H1 (cell line): ENCODE results near the gene IFT25. TPM values are rescaled to one million over a fixed set of nuclear protein-coding genes. Genes with fewer than 3 reads are reported as not detected.
A peak's percentile ranks its signal among the peaks of the same experiment; 100 is the strongest.

Source experiments
- CTCF ChIA-PET: fragments of 300-600 bp; sonication (Branson Sonifier 250); formaldehyde crosslinking; loops from one replicate; lab custom pipeline; 2021; ENCODE audit not compliant: partially characterized antibody; lab: Charles Lee
- POLR2A ChIA-PET: fragments of 300-600 bp; sonication (Branson Sonifier 250); formaldehyde crosslinking; loops from one replicate; lab custom pipeline; 2021; ENCODE audit warnings: inconsistent platforms; ENCODE audit not compliant: partially characterized antibody; lab: Charles Lee
- DNase-seq, 2 experiments: peaks; one replicate each; pipeline versions ENCODE4 v3.0.0 to v3.0.0-alpha.2; 2010 to 2022; ENCODE audit warnings: low spot score in 2 of 2, low read depth in 1 of 2, mixed read lengths in 1 of 2
- FAIRE-seq: peaks from 2 replicates; lab custom pipeline; 2011; peaks lifted over from hg19 to GRCh38; lab: Jason Lieb, UNC
- H2AFZ ChIP-seq: 2 replicates; pipeline ENCODE4 v1.8.1; 2012; ENCODE audit warnings: low read length, inconsistent platforms
- H2AK5ac ChIP-seq: 2 replicates; pipeline ENCODE4 v1.6.1; 2013; ENCODE audit warnings: low read depth, low read length
- H2BK120ac ChIP-seq: replicated peaks from 2 replicates; pipeline ENCODE3; 2013; ENCODE audit warnings: low read depth, low read length, inconsistent platforms
- H2BK12ac ChIP-seq: 2 replicates; pipeline ENCODE4 v1.6.1; 2013; ENCODE audit warnings: low read depth, low read length
- H2BK15ac ChIP-seq: 2 replicates; pipeline ENCODE4 v1.6.1; 2013; ENCODE audit warnings: low read length
- H2BK20ac ChIP-seq: 2 replicates; pipeline ENCODE4 v1.6.1; 2013; ENCODE audit warnings: low read length
- H2BK5ac ChIP-seq: 2 replicates; pipeline ENCODE4 v1.6.1; 2013; ENCODE audit warnings: low read depth, low read length
- H3K14ac ChIP-seq: 2 replicates; pipeline ENCODE4 v1.6.1; 2013; ENCODE audit warnings: inconsistent platforms; ENCODE audit not compliant: insufficient read length
- H3K18ac ChIP-seq: 2 replicates; pipeline ENCODE4 v1.6.1; 2013; ENCODE audit warnings: low read length; ENCODE audit errors: extremely low read depth
- H3K23ac ChIP-seq: 2 replicates; pipeline ENCODE4 v1.6.1; 2013; ENCODE audit warnings: inconsistent platforms; ENCODE audit not compliant: insufficient read length
- H3K23me2 ChIP-seq: 2 replicates; pipeline ENCODE4 v1.6.1; 2013; ENCODE audit warnings: low read depth, low read length
- H3K27ac ChIP-seq: 2 replicates; pipeline ENCODE4 v1.6.1; 2011; ENCODE audit warnings: low read depth, low read length, inconsistent platforms
- H3K27me3 ChIP-seq, 4 experiments: replicated peaks in 1 of 4; 1 replicate in 1 of 4; 2 replicates in 3 of 4; pipeline versions ENCODE4 v1.6.1 to v1.8.1; 2011 to 2013; ENCODE audit warnings: low read length in 3 of 4, mild to moderate bottlenecking in 3 of 4, inconsistent platforms in 2 of 4, mixed read lengths in 2 of 4, moderate library complexity in 1 of 4; ENCODE audit not compliant: control insufficient read depth in 3 of 4, insufficient read depth in 3 of 4; ENCODE audit errors: extremely low read depth in 1 of 4
- H3K36me3 ChIP-seq, 4 experiments: 2 replicates each; pipeline versions ENCODE4 v1.6.1 to v1.8.1; 2011 to 2013; ENCODE audit warnings: mild to moderate bottlenecking in 4 of 4, low read length in 3 of 4, moderate library complexity in 2 of 4, control low read depth in 1 of 4, inconsistent platforms in 1 of 4; ENCODE audit not compliant: insufficient read depth in 4 of 4, control insufficient read depth in 2 of 4
- H3K4ac ChIP-seq: replicated peaks from 2 replicates; pipeline ENCODE3; 2013; ENCODE audit warnings: low read length, low read depth, mixed read lengths, inconsistent platforms; ENCODE audit not compliant: insufficient read length
- H3K4me1 ChIP-seq, 4 experiments: replicated peaks in 1 of 4; 1 replicate in 1 of 4; 2 replicates in 3 of 4; pipeline versions ENCODE4 v1.6.1 to v1.8.1; 2011 to 2013; ENCODE audit warnings: low read length in 3 of 4, inconsistent platforms in 2 of 4, mixed read lengths in 1 of 4; ENCODE audit not compliant: insufficient read depth in 4 of 4, control insufficient read depth in 3 of 4
- H3K4me2 ChIP-seq, 2 experiments: 2 replicates each; pipeline versions ENCODE4 v1.6.1 to v1.8.1; 2011 to 2013; ENCODE audit warnings: low read depth in 2 of 2, low read length in 2 of 2, control low read depth in 1 of 2, inconsistent platforms in 1 of 2, mild to moderate bottlenecking in 1 of 2; ENCODE audit not compliant: insufficient read depth in 1 of 2
- H3K4me3 ChIP-seq, 4 experiments: fragments of 200-600, 300-600 bp in 1 of 4; sonication (generic), shearing (Covaris generic), sonication (Bioruptor Twin) in 1 of 4; 2 replicates each; pipeline versions ENCODE4 v1.5.1 to v1.8.1; 2011 to 2016; ENCODE audit warnings: low read length in 4 of 4, low read depth in 3 of 4, control low read depth in 2 of 4, inconsistent platforms in 2 of 4, mild to moderate bottlenecking in 2 of 4, mixed read lengths in 1 of 4, moderate library complexity in 1 of 4; ENCODE audit not compliant: insufficient read depth in 2 of 4; ENCODE audit errors: extremely low read depth in 1 of 4
- H3K56ac ChIP-seq: replicated peaks from 2 replicates; pipeline ENCODE3; 2013; ENCODE audit warnings: low read depth, mild to moderate bottlenecking, mixed read lengths, low read length, inconsistent platforms; ENCODE audit not compliant: insufficient read length
- H3K79me1 ChIP-seq: 2 replicates; pipeline ENCODE4 v1.6.1; 2013; ENCODE audit warnings: low read depth, low read length, control low read depth
- H3K79me2 ChIP-seq, 2 experiments: 2 replicates each; pipeline versions ENCODE4 v1.6.1 to v1.8.1; 2012 to 2013; ENCODE audit warnings: low read length in 2 of 2, mild to moderate bottlenecking in 2 of 2, inconsistent platforms in 1 of 2; ENCODE audit not compliant: insufficient read depth in 2 of 2, control insufficient read depth in 1 of 2
- H3K9ac ChIP-seq, 4 experiments: replicated peaks in 1 of 4; 1 replicate in 1 of 4; 2 replicates in 3 of 4; pipeline versions ENCODE4 v1.6.1 to v1.8.1; 2011 to 2013; ENCODE audit warnings: low read depth in 3 of 4, low read length in 3 of 4, control low read depth in 2 of 4, mild to moderate bottlenecking in 2 of 4, moderate library complexity in 2 of 4, inconsistent platforms in 1 of 4; ENCODE audit errors: extremely low read depth in 1 of 4
- H3K9me3 ChIP-seq, 2 experiments: 2 replicates each; pipeline versions ENCODE4 v1.6.1 to v1.8.1; 2012 to 2013; ENCODE audit warnings: mild to moderate bottlenecking in 2 of 2, moderate library complexity in 2 of 2, control low read depth in 1 of 2, inconsistent platforms in 1 of 2, low read depth in 1 of 2, low read length in 1 of 2, mixed read lengths in 1 of 2; ENCODE audit not compliant: insufficient read depth in 2 of 2
- H4K20me1 ChIP-seq, 2 experiments: replicated peaks in 1 of 2; 2 replicates each; pipeline versions ENCODE3 to v1.8.1; 2011 to 2013; ENCODE audit warnings: inconsistent platforms in 2 of 2, low read length in 2 of 2, mild to moderate bottlenecking in 1 of 2; ENCODE audit not compliant: insufficient read depth in 2 of 2, control insufficient read depth in 1 of 2
- H4K5ac ChIP-seq: 2 replicates; pipeline ENCODE4 v1.6.1; 2013; ENCODE audit warnings: low read length, low read depth, mixed read lengths, inconsistent platforms; ENCODE audit not compliant: insufficient read length
- H4K8ac ChIP-seq: 2 replicates; pipeline ENCODE4 v1.8.0; 2013; ENCODE audit warnings: mild to moderate bottlenecking, moderate library complexity, low read length, inconsistent platforms; ENCODE audit not compliant: insufficient read depth; ENCODE audit errors: extremely low read depth
- H4K91ac ChIP-seq: replicated peaks from 2 replicates; pipeline ENCODE3; 2013; ENCODE audit warnings: low read length, mixed read lengths, inconsistent platforms; ENCODE audit not compliant: insufficient read length
- BACH1 ChIP-seq: IDR thresholded peaks from 2 replicates; pipeline ENCODE4 v1.6.1; 2012; ENCODE audit warnings: low read length, improper control_type of control experiment
- EGR1 ChIP-seq: IDR thresholded peaks from 2 replicates; pipeline ENCODE4 v1.6.1; 2011; ENCODE audit warnings: low read depth, low read length, borderline replicate concordance
- HDAC2 ChIP-seq, 2 experiments: fragments of 300-600 bp in 1 of 2; sonication (generic) in 1 of 2; IDR thresholded peaks; 2 replicates each; pipeline ENCODE4 v1.6.1; 2011 to 2012; ENCODE audit warnings: low read depth in 2 of 2, low read length in 2 of 2, mild to moderate bottlenecking in 2 of 2, moderate library complexity in 2 of 2, borderline replicate concordance in 1 of 2, inconsistent platforms in 1 of 2
- NRF1 ChIP-seq: IDR thresholded peaks from 2 replicates; pipeline ENCODE4 v1.6.1; 2011; ENCODE audit warnings: mild to moderate bottlenecking, low read depth, low read length, improper control_type of control experiment
- WGBS, 2 experiments: shearing (Covaris generic) in 1 of 2; methylation state at CpG; one replicate each; pipeline versions ENCODE4 v1.1.6 to v1.1.7; 2013 to 2015; ENCODE audit warnings: low lambda C conversion rate in 2 of 2, mixed read lengths in 2 of 2, inconsistent platforms in 1 of 2, low coverage in 1 of 2, missing lambda C conversion rate in 1 of 2; ENCODE audit not compliant: insufficient replicate concordance in 2 of 2, insufficient coverage in 1 of 2, insufficient read length in 1 of 2; ENCODE audit errors: extremely low coverage in 1 of 2, missing lambda C conversion rate in 1 of 2; 5-methylcytosine and 5-hydroxymethylcytosine counted together
- polyA plus RNA-seq, 7 experiments: library from polyadenylated mRNA; depleted of rRNA in 3 of 7; stranded (reverse) in 5 of 7; unstranded in 2 of 7; fragments of >200 nt in 5 of 7; fragments of 200-250 nt in 2 of 7; gene quantifications; 1 replicate in 5 of 7; 2 replicates in 1 of 7; 4 replicates in 1 of 7; pipeline versions ENCODE4 v1.2.1 to v1.2.3, GENCODE V29; 2011 to 2013; ENCODE audit warnings: missing spikeins in 2 of 7, mixed read lengths in 2 of 7
- total RNA-seq: library from RNA; stranded (reverse); fragmentation: NEBNext Ultra II Directional; extraction: Animal tissue kit (Norgen Biotek cat#: 25700); gene quantifications from 2 replicates; pipeline ENCODE4 v1.2.1, GENCODE V29; 2021
- TF ChIP-seq, protein P1 (sequence below), 3 experiments: IDR thresholded peaks; 1 replicate in 2 of 3; 2 replicates in 1 of 3; pipeline versions ENCODE4 v1.5.1 to v1.6.1; 2011; ENCODE audit warnings: low read length in 3 of 3, mild to moderate bottlenecking in 3 of 3, inconsistent platforms in 2 of 3, low read depth in 1 of 3, moderate library complexity in 1 of 3; ENCODE audit not compliant: insufficient read depth in 1 of 3; ENCODE audit errors: control extremely low read depth in 1 of 3
- TF ChIP-seq, protein P2 (sequence below): IDR thresholded peaks from 2 replicates; pipeline ENCODE4 v1.6.1; 2012; ENCODE audit warnings: inconsistent platforms

IFT25 gene
- total and polyA plus RNA-seq, 2 of the 8 experiments (the other 6 are each of a cell fraction or from before 2014, with no cell fraction given), result 15.0 to 36.3 TPM

DNA sequence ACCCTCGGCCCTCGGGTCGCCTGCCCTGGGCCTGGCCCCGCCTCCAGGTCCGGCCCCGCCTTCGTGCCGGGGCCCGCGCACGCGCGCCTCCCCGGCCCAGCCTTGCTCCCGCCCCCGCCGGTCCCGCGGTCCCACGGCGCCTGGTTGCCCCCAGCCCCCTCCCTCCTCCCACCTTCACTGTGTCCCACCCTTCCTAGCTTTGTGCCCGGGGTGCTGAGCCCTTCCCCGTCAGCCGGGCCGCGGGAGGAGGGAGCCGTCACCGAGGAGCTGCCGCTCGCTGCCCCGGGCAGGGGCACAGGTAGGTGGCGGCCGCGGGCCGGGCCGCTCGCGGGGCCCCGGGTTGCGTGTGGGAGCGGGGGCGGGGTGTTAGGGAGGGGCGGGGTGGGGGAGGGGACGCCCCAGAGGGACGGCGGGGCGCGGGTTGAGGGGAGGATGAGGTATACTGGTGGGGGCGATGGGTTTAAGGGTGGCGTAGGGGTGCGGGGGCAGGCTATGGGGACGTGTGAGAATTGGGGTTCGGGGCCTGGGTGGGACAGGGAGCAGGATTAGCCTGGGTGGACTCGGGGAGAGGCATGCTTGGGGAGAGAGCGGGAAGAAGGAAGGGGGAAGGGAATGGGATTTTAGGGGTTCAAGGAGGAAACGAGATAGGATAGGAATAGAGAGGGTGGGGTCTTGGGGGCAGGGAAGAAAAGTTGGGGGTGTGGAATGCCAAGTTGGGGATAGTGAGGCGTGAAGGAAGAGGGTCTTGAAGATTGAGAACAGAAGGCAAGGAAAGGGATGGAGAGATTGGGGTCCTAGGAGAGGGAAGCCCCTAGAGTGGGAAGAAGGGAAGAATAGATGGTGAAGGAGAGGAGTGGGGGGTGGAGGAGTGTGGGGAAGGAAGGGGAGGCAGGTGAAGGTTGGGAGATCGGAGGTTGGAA lies 1.0 kb upstream of the IFT25 start, which contains the start of gene LRRC42:
Gene LRRC42, plus strand, starts transcription at position 99 of the 920 bp plus-strand sequence. CDS start 5,650 bp downstream, outside the sequence.
- POLR2A ChIA-PET, result interaction anchor here (0.6 to 2.1 kb wide), 7 partner anchors 13 to 85 kb away, joined by 3 to 7 read pairs (median 3); no protein-coding TSS in a partner anchor
- Histone ChIP-seq H2BK20ac (no peak within 1 kb of the TSS), H3K27ac (peak within 1 kb of the TSS; percentile 49; the same call in 1 of the 2 replicates), H4K91ac (peak within 1 kb of the TSS; percentile 2), H3K23me2 (peaks cover 14% of the 10 kb centered on the region), H3K79me2 (peaks cover 3 to 54% of the 10 kb centered on the region in 2 experiments; a peak in 2 of 4 replicates), H3K4me1 (peaks cover 4 to 18% (median 13%) of the 10 kb centered on the region in 4 experiments), H4K5ac (peak within 1 kb of the TSS; percentile 88), H3K23ac (no peak within 1 kb of the TSS), H3K36me3 (no peaks in the 10 kb centered on the region; a peak in 2 of 8 replicates), H3K9me3 (no peaks in the 10 kb centered on the region), H3K18ac (peak within 1 kb of the TSS; percentile 93), H2BK120ac (no peak within 1 kb of the TSS), H3K56ac (peak within 1 kb of the TSS; percentile 35), H3K79me1 (peaks cover 16% of the 10 kb centered on the region), H2AK5ac (no peak within 1 kb of the TSS), H3K27me3 (no peaks in the 10 kb centered on the region), H3K4ac (no peak within 1 kb of the TSS), H4K8ac (peak within 1 kb of the TSS; percentile 61), H3K14ac (no peak within 1 kb of the TSS), H2AFZ (no peak within 1 kb of the TSS; the same call in 1 of the 2 replicates), H2BK12ac (no peak within 1 kb of the TSS; the same call in 1 of the 2 replicates), H3K4me3 (peak within 1 kb of the TSS; percentile 77 to 98 (median 79)), H4K20me1 (peaks cover 7 to 10% of the 10 kb centered on the region in 2 experiments), H2BK15ac (peak within 1 kb of the TSS; percentile 41; the same call in 1 of the 2 replicates), H3K9ac (peak within 1 kb of the TSS; percentile 45 to 79 (median 68)), H2BK5ac (peak within 1 kb of the TSS; percentile 77; the same call in 1 of the 2 replicates), H3K4me2 (peak within 1 kb of the TSS; percentile 82 to 96)
- CTCF ChIA-PET, result interaction anchor here (0.8 to 7.6 kb wide), 11 partner anchors 10 to 87 kb away, joined by 3 to 123 read pairs (median 19); no protein-coding TSS in a partner anchor
- DNase-seq, result peak in 1 of 2 experiments; percentile 34
- FAIRE-seq, result no peak
- WGBS, 2 experiments, result 8% methylated on average over 8 of the region's 58 CpGs; no CpG with 5 or more reads in 1 of the 2 experiments
- TF ChIP-seq HDAC2 (IDR thresholded peaks at IDR 0.05; ENCODE audit: borderline replicate concordance in 1 of 2, low read depth in 2 of 2, low read length in 2 of 2) (peak; percentile 7 to 84; a peak in 2 of 4 replicates), EGR1 (peak; percentile 6; the same call in 1 of the 2 replicates), NRF1 (peak; percentile 58), BACH1 (peak; percentile 31)
- TF ChIP-seq, protein P1, sequence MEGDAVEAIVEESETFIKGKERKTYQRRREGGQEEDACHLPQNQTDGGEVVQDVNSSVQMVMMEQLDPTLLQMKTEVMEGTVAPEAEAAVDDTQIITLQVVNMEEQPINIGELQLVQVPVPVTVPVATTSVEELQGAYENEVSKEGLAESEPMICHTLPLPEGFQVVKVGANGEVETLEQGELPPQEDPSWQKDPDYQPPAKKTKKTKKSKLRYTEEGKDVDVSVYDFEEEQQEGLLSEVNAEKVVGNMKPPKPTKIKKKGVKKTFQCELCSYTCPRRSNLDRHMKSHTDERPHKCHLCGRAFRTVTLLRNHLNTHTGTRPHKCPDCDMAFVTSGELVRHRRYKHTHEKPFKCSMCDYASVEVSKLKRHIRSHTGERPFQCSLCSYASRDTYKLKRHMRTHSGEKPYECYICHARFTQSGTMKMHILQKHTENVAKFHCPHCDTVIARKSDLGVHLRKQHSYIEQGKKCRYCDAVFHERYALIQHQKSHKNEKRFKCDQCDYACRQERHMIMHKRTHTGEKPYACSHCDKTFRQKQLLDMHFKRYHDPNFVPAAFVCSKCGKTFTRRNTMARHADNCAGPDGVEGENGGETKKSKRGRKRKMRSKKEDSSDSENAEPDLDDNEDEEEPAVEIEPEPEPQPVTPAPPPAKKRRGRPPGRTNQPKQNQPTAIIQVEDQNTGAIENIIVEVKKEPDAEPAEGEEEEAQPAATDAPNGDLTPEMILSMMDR (IDR thresholded peaks at IDR 0.05; ENCODE audit: control extremely low read depth in 1 of 3, insufficient read depth in 1 of 3, low read depth in 1 of 3, low read length in 3 of 3), result peak in 1 of 3 experiments; percentile 7; a peak in 1 of 4 replicates
- TF ChIP-seq, protein P2, sequence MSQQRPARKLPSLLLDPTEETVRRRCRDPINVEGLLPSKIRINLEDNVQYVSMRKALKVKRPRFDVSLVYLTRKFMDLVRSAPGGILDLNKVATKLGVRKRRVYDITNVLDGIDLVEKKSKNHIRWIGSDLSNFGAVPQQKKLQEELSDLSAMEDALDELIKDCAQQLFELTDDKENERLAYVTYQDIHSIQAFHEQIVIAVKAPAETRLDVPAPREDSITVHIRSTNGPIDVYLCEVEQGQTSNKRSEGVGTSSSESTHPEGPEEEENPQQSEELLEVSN, result no peak
